Measurements from ENCODE around the gene DNAAF3.
A peak's percentile ranks its signal among the peaks of the same experiment; 100 is the strongest.

Gene DNAAF3

DNA sequence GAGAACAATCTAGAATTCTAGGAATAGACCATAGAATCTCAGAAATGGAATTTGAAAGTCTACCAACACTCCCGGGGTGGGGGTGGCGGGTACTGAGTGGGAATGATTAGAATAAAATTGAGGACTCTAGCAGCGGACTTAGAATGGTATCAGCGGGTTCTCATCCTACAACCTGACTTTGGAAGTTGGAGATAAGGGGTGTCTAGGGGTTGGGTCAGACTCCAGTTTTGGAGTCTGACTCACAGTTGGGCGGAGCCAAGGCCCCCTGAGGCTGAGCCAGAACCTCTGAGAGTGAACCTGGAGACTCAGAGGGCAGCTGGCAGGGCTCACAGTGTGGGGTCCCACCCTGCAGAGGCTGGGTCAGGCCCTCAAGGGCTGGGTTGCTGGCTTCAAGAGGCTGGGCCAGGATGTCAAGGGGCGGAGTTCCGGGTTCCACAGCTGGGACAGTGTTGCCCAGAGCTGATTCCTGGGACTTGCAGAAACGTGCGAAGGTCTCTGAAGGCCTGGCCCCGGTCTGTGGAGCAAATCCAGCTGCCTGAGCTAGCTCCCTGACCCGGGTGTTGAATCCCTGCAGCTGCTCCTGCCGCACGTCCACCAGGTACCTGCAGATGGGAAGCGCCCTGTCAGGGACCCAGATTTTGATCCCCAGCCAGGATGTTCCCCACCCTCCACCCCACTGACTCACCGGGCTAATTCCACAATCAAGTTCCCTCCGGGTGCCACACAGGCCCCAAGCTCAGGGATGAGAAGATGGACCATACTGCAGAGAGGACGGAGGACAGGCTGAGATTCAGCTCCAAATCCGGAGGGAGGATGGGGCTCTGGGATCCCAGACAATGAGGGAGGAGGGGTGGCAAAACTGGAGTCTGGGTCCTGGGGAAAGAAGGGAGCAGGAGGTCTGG lies 7.3 kb downstream of the DNAAF3 start (continued):
- TF ChIP-seq KLF1 (tag by site-specific recombination; IDR thresholded peaks at IDR 0.05) (peak; percentile 90), GLIS1 (tag by site-specific recombination; IDR thresholded peaks at IDR 0.05) (peak; percentile 97), OVOL3 (tag by site-specific recombination; IDR thresholded peaks at IDR 0.05) (no peak), ZNF544 (tag by site-specific recombination; IDR thresholded peaks at IDR 0.05) (no peak), KLF10 (tag by site-specific recombination; IDR thresholded peaks at IDR 0.05) (peak; percentile 64; the same call in 1 of the 2 replicates), ZFP69B (tag by site-specific recombination; IDR thresholded peaks at IDR 0.05) (peak; percentile 92), ZBTB48 (tag by site-specific recombination; IDR thresholded peaks at IDR 0.05) (peak; percentile 24; the same call in 1 of the 2 replicates), ZIC2 (tag by site-specific recombination; IDR thresholded peaks at IDR 0.05) (peak; percentile 89)
- TF ChIP-seq, protein P1, sequence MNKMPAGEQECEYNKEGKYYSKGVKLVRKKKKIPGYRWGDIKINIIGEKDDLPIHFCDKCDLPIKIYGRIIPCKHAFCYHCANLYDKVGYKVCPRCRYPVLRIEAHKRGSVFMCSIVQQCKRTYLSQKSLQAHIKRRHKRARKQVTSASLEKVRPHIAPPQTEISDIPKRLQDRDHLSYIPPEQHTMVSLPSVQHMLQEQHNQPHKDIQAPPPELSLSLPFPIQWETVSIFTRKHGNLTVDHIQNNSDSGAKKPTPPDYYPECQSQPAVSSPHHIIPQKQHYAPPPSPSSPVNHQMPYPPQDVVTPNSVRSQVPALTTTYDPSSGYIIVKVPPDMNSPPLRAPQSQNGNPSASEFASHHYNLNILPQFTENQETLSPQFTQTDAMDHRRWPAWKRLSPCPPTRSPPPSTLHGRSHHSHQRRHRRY (tag by site-specific recombination; IDR thresholded peaks at IDR 0.05), result no peak
- TF ChIP-seq, protein P2, sequence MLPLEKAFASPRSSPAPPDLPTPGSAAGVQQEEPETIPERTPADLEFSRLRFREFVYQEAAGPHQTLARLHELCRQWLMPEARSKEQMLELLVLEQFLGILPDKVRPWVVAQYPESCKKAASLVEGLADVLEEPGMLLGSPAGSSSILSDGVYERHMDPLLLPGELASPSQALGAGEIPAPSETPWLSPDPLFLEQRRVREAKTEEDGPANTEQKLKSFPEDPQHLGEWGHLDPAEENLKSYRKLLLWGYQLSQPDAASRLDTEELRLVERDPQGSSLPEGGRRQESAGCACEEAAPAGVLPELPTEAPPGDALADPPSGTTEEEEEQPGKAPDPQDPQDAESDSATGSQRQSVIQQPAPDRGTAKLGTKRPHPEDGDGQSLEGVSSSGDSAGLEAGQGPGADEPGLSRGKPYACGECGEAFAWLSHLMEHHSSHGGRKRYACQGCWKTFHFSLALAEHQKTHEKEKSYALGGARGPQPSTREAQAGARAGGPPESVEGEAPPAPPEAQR (tag by site-specific recombination; IDR thresholded peaks at IDR 0.05), result no peak
- TF ChIP-seq, protein P3, sequence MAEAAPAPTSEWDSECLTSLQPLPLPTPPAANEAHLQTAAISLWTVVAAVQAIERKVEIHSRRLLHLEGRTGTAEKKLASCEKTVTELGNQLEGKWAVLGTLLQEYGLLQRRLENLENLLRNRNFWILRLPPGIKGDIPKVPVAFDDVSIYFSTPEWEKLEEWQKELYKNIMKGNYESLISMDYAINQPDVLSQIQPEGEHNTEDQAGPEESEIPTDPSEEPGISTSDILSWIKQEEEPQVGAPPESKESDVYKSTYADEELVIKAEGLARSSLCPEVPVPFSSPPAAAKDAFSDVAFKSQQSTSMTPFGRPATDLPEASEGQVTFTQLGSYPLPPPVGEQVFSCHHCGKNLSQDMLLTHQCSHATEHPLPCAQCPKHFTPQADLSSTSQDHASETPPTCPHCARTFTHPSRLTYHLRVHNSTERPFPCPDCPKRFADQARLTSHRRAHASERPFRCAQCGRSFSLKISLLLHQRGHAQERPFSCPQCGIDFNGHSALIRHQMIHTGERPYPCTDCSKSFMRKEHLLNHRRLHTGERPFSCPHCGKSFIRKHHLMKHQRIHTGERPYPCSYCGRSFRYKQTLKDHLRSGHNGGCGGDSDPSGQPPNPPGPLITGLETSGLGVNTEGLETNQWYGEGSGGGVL (tag by site-specific recombination; IDR thresholded peaks at IDR 0.05), result peak; percentile 58

DNA sequence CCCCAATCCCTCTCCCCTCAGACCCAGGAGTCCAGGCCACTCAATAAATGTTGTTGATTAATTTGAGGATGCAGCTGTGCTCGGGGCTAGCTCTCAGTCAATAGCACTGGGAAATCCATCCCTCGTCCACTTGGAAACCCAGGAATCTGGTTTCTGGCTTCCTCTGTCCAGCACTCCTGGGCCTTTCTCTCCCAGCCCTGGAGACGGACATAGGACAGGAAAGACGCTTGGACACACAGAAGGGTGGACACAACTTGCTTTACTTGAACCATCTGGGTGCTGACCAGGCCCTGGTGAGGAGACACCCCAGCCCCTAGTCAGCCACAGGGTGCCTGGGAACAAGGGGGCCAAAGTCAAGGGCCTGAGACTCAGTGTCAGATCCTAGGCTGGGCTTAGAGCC lies 8.0 kb downstream of the DNAAF3 start:
- ChIA-PET CTCF (interaction anchor here (0.6 to 4.5 kb wide), 7 partner anchors 12 to 474 kb away, joined by 3 to 107 read pairs (median 5); no protein-coding TSS in a partner anchor), POLR2A (interaction anchor here (0.8 to 2.8 kb wide), 3 partner anchors 15 to 249 kb away, joined by 3 to 19 read pairs (median 3); partner anchors contain the start of gene UBE2S)
- Histone ChIP-seq H3K27ac (ENCODE audit: extremely low read depth, low read depth, low read length) (no peak overlapping the region), H3K9me3 (ENCODE audit: control insufficient read depth, insufficient read depth, low read depth, low read length) (no peaks in the 10 kb centered on the region), H3K4me3 (ENCODE audit: low read depth, low read length) (no peak overlapping the region), H3K4me1 (ENCODE audit: control insufficient read depth, insufficient read depth, low read length) (peaks cover 6% of the 10 kb centered on the region), H3K36me3 (ENCODE audit: control insufficient read depth in 2 of 2, insufficient read depth in 1 of 2, low read length in 2 of 2) (no peaks in the 10 kb centered on the region)
- no peak for TF ChIP-seq ZNF366 (tag by site-specific recombination; conservative IDR thresholded peaks at IDR 0.05)
- peak; percentile 79 for TF ChIP-seq ZBTB20 (tag by site-specific recombination; IDR thresholded peaks at IDR 0.05)
- TF ChIP-seq, protein P4, sequence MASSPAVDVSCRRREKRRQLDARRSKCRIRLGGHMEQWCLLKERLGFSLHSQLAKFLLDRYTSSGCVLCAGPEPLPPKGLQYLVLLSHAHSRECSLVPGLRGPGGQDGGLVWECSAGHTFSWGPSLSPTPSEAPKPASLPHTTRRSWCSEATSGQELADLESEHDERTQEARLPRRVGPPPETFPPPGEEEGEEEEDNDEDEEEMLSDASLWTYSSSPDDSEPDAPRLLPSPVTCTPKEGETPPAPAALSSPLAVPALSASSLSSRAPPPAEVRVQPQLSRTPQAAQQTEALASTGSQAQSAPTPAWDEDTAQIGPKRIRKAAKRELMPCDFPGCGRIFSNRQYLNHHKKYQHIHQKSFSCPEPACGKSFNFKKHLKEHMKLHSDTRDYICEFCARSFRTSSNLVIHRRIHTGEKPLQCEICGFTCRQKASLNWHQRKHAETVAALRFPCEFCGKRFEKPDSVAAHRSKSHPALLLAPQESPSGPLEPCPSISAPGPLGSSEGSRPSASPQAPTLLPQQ (tag by site-specific recombination; IDR thresholded peaks at IDR 0.05), result no peak
- TF ChIP-seq ZNF121 (tag by site-specific recombination; IDR thresholded peaks at IDR 0.05), result no peak
- TF ChIP-seq, protein P5, sequence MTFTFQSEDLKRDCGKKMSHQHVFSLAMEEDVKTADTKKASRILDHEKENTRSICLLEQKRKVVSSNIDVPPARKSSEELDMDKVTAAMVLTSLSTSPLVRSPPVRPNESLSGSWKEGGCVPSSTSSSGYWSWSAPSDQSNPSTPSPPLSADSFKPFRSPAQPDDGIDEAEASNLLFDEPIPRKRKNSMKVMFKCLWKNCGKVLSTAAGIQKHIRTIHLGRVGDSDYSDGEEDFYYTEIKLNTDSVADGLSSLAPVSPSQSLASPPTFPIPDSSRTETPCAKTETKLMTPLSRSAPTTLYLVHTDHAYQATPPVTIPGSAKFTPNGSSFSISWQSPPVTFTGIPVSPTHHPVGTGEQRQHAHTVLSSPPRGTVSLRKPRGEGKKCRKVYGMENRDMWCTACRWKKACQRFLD (tag by site-specific recombination; IDR thresholded peaks at IDR 0.05), result no peak
- TF ChIP-seq, protein P6, sequence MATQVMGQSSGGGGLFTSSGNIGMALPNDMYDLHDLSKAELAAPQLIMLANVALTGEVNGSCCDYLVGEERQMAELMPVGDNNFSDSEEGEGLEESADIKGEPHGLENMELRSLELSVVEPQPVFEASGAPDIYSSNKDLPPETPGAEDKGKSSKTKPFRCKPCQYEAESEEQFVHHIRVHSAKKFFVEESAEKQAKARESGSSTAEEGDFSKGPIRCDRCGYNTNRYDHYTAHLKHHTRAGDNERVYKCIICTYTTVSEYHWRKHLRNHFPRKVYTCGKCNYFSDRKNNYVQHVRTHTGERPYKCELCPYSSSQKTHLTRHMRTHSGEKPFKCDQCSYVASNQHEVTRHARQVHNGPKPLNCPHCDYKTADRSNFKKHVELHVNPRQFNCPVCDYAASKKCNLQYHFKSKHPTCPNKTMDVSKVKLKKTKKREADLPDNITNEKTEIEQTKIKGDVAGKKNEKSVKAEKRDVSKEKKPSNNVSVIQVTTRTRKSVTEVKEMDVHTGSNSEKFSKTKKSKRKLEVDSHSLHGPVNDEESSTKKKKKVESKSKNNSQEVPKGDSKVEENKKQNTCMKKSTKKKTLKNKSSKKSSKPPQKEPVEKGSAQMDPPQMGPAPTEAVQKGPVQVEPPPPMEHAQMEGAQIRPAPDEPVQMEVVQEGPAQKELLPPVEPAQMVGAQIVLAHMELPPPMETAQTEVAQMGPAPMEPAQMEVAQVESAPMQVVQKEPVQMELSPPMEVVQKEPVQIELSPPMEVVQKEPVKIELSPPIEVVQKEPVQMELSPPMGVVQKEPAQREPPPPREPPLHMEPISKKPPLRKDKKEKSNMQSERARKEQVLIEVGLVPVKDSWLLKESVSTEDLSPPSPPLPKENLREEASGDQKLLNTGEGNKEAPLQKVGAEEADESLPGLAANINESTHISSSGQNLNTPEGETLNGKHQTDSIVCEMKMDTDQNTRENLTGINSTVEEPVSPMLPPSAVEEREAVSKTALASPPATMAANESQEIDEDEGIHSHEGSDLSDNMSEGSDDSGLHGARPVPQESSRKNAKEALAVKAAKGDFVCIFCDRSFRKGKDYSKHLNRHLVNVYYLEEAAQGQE (tag by site-specific recombination; IDR thresholded peaks at IDR 0.05), result peak; percentile 84

Data from HEK293 (cell line).